Measurements from ENCODE around the gene HOOK2.
"Not testable (repeated sequence)": the region's sequence is repeated elsewhere in the genome, so short reads cannot be mapped to it uniquely, and the experiment has no call there.

HOOK2 gene, protein sequence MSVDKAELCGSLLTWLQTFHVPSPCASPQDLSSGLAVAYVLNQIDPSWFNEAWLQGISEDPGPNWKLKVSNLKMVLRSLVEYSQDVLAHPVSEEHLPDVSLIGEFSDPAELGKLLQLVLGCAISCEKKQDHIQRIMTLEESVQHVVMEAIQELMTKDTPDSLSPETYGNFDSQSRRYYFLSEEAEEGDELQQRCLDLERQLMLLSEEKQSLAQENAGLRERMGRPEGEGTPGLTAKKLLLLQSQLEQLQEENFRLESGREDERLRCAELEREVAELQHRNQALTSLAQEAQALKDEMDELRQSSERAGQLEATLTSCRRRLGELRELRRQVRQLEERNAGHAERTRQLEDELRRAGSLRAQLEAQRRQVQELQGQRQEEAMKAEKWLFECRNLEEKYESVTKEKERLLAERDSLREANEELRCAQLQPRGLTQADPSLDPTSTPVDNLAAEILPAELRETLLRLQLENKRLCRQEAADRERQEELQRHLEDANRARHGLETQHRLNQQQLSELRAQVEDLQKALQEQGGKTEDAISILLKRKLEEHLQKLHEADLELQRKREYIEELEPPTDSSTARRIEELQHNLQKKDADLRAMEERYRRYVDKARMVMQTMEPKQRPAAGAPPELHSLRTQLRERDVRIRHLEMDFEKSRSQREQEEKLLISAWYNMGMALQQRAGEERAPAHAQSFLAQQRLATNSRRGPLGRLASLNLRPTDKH

DNA sequence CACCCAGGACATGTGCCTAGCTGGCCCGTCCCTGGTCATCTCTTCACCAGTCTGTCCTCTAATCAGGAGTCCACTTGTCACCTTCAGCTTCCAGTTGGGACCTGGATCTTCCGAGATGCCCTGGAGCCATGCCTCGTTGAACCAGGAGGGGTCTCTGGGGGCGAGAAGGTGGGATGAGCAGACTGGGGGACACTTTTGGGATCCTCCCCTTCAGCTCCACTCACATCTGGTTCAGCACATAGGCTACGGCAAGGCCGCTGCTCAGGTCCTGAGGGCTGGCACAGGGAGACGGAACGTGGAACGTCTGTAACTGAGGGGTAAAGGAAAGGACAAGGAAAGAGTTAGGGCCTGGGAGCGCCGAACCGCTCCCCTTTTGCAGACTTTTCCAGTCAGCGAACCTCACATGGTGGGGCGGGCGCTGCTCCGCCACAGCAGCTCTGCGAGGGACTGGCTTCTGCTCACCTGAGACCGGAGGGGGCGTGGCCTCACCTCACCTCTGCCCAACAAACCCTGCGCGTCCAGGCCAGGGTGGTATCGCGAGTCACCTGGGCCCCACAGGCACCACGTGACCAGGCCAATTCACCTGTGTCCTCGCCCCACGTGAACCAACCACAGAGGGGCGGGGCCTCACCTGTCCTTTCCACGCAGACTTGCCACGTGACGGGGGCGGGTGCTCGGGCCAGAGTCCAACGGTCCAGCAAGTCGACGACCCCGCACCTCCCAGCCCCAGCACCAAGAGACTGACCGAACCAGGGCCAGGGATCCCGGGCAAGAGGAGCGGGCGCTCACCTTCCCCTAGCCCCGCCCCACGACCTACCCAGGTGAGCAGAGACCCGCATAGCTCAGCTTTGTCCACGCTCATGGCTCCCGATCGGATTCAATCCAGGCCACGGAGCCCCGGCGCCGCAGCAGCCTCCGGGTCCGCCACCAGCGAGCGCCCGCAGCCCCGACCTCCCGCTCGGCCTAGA is at the start of gene HOOK2:
Gene HOOK2, minus strand, starts transcription at position 965 of the 968 bp plus-strand sequence. Its CDS starts 103 bp downstream, at position 862.
- DNase-seq (ENCODE audit: low read depth in 1 of 2, low spot score in 1 of 2): no peak

DNA sequence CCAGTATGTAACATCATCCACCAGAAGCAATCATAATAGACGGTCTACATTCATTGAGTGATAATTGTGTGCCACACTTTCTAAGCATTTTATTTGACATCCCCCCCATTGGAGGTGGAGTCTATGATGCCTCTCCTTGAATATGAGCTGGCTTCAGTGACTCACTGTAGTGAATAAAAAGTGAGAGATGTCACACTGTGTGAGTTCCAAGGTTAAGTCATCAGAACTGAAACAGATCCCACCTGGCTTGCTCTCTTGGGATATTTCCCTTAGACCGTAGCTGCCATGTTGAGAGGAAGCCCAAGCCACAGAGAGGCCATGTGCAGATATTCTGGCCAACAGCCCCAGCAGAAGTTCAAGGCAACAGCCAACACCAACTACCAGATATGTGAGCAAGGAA is 46.4 kb upstream of the HOOK2 start:
- DNase-seq (ENCODE audit: low read depth in 1 of 2, low spot score in 1 of 2): no peak

DNA sequence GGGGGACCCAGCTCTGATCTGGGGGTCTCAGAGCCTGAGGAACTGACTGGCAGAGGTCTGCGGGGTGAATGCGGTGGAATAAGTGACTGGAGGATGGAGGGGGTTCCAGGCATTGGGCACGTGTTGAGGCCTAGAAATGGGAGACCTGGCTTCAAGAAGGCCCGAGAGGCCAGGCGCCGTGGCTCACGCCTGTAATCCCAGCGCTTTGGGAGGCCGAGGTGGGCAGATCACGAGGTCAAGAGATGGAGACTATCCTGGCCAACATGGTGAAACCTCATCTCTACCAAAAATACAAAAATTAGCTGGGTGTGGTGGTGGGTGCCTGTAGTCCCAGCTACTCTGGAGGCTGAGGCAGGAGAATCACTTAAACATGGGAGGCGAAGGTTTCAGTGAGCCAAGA is 42.5 kb upstream of the HOOK2 start:
- not testable (repeated sequence) for DNase-seq (ENCODE audit: low read depth in 1 of 2, low spot score in 1 of 2)

DNA sequence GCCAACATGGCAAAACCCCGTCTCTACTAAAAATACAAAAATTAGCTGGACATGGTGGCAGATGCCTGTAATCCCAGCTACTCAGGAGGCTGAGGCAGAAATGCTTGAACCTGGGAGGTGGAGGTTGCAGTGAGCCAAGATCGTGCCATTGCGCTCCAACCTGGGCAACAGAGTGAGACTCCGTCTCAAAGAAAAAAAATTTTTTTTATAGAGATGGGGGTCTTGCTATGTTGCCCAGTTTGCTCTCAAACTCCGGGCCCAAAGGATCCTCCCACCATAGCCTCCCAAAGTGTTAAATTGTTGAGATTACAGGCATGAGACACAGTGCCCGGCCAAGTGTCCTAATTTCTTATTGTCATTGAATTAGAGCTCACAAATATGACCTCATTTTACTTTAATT is 41.8 kb upstream of the HOOK2 start:
- DNase-seq (ENCODE audit: low read depth in 1 of 2, low spot score in 1 of 2): not testable (repeated sequence)

DNA sequence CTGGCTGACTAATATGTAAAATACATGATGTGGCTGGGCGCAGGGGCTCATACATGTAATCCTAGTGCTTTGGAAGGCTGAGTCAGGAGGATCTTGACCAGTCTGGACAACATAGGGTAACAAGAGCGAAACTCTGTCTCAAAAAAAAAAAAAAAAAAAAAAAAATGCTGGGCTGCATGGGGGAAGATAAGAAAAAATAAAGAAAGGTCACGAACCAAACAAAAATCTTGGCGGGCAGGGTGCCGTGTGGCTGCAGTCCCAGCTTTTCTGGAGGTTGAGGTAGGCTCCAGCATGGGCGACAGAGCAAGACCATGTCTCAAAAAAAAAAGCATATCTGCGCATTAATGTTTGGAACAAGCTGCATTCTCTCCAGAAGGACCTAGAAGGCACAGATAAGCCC is 39.7 kb upstream of the HOOK2 start:
- no peak for DNase-seq (ENCODE audit: low read depth in 1 of 2, low spot score in 1 of 2)

DNA sequence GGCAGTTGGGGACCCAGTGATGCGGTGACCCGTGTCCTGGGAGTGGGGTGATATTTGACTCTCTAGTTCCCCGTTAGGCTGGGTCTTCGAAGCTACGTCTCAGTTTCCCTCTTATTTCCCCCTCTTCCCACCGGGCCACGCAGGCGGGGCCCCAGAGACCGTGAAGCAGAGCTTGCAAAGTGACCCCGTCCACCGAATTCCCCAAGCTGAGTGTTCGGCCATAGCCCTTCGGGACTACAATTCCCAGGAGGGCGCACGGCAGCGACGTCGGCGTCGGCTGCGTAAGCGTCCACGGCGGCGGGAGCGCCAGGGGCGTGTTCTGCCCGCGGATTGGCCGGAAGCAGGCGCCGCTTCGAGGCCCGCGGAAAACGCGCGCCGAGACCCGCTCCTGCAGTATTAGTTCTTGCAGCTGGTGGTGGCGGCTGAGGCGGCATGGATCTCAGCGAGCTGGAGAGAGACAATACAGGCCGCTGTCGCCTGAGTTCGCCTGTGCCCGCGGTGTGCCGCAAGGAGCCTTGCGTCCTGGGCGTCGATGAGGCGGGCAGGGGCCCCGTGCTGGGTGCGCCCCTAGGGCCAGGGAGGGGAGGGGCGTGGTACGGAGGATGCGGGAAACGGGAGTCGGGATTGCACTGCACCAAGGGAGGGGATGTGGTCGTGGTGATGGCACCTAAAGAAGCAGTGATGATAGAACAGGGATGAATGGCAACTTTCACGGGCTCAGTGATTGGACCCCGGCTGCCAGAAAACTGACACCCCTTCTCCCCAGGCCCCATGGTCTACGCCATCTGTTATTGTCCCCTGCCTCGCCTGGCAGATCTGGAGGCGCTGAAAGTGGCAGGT is 31.1 kb upstream of the HOOK2 start, which contains the start of gene RNASEH2A:
Gene RNASEH2A, plus strand, starts transcription at position 343 of the 840 bp plus-strand sequence. Its CDS starts 90 bp downstream, at position 433.
- peak; percentile 75 to 84 for DNase-seq (ENCODE audit: low read depth in 1 of 2, low spot score in 1 of 2)

DNA sequence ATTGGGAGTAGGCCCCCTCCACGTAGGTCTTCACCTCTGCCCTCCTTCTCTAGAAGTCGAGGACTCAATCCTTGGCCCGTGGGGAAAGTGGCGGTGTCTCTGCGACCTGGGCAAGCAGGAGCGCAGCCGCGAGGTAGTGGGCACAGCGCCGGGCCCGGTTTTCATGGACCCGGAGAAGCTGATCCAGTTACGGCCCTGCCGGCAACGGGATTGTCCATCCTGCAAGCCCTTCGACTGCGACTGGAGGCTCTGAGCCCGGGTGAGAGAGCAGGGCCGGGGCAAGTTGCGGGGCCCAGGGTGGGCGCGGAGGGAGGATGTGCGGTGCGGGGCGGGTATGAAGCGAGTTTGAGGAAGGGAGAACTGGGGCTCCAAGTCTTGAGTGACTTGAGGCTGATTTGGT is 28.7 kb upstream of the HOOK2 start:
- DNase-seq (ENCODE audit: low read depth in 1 of 2, low spot score in 1 of 2): no peak

DNA sequence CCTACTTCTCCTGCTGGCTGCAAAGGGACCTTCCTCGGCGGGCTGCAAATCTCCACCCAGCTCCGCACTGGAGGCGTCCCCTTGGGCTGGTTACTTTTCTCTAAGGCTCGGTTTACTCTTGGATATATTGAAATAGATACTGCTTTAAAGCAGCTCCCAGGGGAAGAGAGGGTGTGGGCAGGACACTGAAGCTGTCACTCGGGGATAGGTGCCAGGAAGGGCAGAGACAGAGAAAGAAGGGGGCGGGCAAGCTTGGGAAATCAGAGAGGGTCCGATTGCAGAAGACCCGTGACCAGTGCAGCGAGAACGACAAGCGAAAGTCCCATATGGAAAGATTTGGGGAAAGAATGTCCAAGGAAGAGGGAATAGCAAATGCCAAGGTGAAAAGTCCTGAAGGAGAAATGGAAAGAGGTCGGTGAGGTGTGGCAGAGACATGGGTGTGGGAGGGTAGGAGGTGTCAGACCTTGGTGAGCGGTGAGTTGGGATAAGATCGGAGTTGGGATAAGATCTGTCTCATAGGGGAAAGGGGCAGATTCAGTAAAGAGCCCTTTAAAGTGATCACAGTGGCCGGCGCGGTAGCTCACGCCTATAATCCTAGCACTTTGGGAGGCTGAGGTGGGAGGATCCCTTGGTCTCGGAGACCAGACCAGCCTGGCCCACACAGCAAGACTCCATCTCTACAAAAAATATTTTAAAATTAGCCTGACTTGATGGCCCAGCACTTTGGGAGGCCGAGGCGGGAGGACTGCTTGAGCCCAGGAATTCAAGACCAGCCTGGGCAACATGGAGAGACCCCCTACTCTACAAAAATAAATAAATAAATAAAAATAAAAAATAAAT is 27.1 kb upstream of the HOOK2 start:
- DNase-seq (ENCODE audit: low read depth in 1 of 2, low spot score in 1 of 2): no peak

DNA sequence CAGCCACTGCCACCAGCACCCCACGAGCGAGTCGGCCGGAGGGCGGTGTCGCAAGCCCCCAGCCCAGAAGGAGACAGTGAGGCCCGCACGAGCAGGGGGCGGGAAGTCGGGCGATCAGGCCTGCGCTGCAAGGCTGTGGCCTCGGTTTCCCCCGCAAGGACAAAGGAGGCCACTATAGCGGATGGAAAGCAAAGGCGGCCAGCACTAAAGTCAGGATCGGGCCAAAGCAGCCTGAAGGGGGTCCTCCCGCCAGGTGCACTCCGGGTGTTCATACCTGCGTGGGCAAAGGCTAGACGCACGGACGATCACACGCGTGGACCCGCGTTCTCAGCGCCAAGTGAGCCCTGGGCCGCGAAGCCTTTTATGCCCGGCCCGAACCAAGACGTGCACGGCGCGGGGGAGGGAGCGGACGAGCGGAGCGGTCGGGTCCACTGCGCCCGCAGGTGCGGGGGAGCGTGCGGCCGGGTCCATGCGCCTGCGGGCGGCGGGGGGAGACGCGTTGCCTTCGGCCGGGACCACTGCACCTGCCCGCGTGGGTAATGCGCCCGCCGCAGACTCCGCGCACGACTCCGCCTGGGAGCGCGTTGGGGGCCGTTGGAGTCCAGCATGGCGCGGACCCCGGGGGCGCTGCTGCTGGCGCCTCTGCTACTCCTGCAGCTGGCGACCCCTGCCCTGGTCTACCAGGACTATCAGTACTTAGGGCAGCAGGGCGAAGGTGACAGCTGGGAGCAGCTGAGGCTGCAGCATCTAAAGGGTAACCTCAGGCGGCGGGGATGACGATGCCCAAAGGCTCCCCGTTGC is 26.3 kb upstream of the HOOK2 start, which contains the start of the genes PRDX2 and THSD8:
Gene PRDX2, minus strand, starts transcription at position 335 of the 801 bp plus-strand sequence. CDS start 539 bp downstream, outside the sequence.
Gene THSD8, plus strand, starts transcription at position 604 of the 801 bp plus-strand sequence. Its CDS starts 3 bp downstream, at position 607.
- peak; percentile 58 to 66 for DNase-seq (ENCODE audit: low read depth in 1 of 2, low spot score in 1 of 2)

DNA sequence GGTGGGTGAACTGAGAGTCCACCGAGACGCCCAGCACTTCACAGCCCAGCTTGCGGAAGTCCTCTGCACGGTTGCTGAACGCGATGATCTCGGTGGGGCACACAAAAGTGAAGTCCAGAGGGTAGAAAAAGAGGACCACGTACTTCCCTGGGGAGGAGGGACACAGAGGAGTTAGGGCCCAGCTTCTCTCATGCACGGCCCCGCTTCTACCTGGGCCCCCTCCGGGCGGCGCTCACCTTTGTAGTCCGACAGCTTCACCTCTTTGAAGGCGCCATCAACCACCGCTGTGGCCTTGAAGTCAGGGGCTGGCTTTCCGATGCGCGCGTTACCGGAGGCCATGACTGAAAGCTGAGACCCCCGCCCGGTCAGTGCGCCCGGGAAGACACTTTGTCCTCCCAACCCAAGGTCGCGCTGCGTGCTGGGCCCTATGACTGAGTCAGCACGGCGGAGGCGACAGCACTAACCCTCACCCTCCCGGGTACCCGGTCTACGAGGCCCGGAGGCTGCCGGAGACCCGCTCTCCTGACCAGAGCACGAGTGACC is 25.6 kb upstream of the HOOK2 start:
- no peak for DNase-seq (ENCODE audit: low read depth in 1 of 2, low spot score in 1 of 2)

DNA sequence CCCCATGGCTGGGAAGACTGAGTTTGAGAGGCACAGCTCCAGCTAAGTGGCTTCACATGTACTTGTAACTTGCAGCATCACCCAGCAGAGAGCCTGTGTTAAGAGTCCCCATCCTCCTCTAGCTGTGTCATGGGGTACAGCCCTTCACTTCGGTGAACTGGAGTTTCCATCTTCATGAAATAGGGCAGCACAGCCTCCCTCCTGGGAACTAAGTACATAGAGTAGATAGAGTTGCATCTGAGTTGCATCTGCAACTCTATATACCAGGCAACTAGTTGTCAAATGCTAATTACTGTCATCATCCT is 25.1 kb upstream of the HOOK2 start:
- DNase-seq (ENCODE audit: low read depth in 1 of 2, low spot score in 1 of 2): no peak

DNA sequence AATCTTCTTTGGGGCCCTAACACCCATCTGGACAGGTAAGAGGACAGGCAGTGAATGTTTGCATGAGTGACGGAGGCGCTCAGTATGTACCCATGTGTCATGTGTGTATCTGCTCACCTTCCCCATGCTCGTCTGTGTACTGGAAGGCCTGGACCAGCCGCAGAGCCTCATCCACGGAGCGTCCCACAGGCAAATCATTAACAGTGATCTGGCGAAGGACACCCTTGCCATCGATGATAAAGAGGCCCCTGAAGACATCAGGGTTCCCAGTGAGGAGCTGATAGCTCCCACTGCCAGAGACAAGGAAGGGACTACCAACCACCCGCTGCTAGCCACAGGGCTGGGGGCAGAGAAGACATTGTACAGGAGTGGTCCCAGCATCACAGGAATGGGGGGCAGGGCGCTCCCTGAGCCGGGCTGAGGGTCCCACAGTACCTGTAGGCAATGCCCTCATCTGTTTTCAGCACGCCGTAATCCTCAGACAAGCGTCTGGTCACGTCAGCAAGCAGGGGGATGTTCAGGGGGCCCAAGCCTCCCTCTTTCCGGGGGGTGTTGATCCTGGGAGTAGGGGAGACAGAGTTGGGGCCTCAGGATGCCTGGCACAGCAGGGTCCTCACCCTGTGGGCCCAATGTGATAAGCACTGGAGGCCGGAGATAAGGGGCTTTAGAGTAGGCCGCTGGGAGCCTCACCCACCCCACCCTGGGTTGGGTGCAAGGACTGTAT is 24.6 kb upstream of the HOOK2 start:
- DNase-seq (ENCODE audit: low read depth in 1 of 2, low spot score in 1 of 2): no peak

DNA sequence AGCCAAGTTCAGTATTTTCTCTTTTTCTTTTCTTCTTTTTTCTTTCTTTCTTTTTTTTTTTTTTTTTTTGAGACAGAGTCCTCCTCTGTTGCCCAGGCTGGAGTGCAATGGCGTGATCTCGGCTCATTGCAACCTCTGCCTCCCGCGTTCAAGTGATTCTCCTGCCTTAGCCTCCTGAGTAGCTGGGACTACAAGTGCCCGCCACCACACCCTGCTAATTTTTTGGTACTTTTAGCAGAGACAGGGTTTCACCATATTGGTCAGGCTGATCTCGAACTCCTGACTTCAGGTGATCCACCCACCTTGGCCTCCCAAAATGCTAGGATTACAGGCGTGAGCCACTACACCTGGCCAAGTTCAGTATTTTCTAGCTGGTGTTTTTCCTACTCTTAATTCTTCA is 22.3 kb upstream of the HOOK2 start:
- not testable (repeated sequence) for DNase-seq (ENCODE audit: low read depth in 1 of 2, low spot score in 1 of 2)

DNA sequence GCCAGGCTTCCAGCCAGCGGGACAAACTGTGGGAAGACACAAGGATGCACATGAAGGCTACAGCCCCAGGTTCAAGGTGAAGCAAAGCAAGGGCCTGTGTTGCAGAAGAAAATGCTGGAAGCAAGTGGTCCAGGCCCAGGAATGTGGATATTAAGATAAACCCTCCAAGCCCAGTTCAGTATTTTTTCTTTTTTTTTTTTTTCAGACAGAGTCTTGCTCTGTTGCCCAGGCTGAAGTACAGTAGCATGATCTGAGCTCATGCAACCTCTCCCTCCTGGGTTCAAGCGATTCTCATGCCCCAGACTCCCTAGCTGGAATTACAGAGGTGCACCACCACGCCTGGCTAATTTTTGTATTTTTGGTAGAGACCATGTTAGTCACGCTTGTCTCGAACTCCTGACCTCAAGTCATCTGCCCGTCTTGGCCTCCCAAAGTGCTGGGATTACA is 21.8 kb upstream of the HOOK2 start:
- DNase-seq (ENCODE audit: low read depth in 1 of 2, low spot score in 1 of 2): no peak

DNA sequence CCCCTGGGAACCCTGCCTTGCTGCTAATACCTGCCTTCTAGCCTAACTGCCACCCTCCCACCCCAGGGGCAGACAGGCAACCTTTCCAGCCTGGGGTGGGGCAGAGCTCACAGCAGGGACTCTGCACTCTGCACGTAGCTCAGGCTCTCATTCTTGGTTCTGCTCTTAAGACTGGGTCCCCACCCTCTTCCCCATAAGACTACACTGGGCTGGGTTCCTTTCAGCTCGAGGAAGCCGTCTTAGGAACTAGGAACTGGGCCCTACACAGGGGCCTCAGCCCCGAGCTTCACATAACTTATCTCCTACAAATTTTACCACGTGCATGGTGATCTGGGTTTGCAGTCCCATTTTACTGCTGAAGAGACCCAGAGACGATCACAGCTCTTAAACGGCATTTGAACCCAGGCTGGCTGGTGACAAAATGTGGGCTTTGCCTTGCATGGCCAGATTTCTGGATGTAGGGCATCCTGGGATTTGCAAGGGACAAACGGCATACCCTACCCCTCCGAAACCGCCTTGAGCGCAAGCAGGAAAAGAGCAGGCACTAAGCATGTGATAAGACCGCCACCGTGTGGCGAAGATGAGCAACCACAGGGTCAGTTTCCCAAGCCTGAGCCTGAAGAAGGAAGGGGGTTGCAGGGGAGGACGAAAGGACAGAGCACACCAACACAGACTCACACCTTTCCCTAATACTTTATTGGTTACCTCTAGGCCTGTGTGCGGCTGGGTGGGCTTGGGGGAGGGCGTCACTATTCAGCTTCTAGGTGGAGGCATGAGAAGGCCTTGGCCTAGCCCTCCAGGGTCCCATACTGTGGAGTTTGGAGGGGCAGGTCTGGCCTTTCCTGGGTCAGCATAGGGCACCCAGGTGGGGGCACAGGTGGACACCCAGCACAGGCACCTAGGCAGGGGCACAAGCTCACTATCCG is 21.1 kb upstream of the HOOK2 start:
- DNase-seq (ENCODE audit: low read depth in 1 of 2, low spot score in 1 of 2): no peak

DNA sequence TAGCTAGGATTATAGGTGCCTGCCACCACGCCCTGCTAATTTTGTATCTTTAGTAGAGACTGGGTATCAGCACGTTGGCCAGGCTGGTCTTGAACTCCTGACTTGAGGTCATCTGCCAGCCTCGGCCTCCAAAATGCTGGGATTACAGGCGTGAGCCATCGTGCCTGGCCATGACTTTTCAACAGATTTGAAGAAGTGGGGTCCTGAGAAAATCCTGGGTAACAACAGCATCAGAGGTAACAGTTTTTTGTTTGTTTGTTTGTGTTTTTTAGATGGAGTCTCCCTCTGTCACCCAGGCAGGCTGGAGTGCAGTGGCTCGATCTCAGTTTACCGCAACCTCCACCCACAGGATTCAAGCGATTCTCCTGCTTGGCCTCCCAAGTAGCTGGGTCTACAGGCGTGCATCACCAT is 19.6 kb upstream of the HOOK2 start:
- DNase-seq (ENCODE audit: low read depth in 1 of 2, low spot score in 1 of 2): no peak

Data from stimulated activated CD4-positive, alpha-beta T cell treated with anti-CD3 and anti-CD28 coated beads, Interleukin-15, amount 100 ng/mL, for 1 hour (primary cell).